IPS DF 19.7 (cell line): ENCODE data around the gene HSD17B7.
"Not testable (repeated sequence)": the region's sequence is repeated elsewhere in the genome, so short reads cannot be mapped to it uniquely, and the experiment has no call there.

ENCODE experiments used
- DNase-seq: peaks from one replicate; pipeline ENCODE4 v3.0.0-alpha.2; 2013; ENCODE audit warnings: low read depth, low spot score

Gene HSD17B7

GRCh38 chr1:162812357-162812756 lies 21.9 kb downstream of the HSD17B7 start:
- DNase-seq: not testable (repeated sequence)

- DNase-seq: not testable (repeated sequence)
Observed at GRCh38 chr1:162818136-162818535, 27.6 kb downstream of the HSD17B7 start.

GRCh38 chr1:162818666-162819065 lies 28.2 kb downstream of the HSD17B7 start:
- not testable (repeated sequence) for DNase-seq

- DNase-seq: peak; percentile 33
Observed at GRCh38 chr1:162822391-162823200, 32.1 kb downstream of the HSD17B7 start.

GRCh38 chr1:162823231-162823630 lies 32.7 kb downstream of the HSD17B7 start:
- DNase-seq: no peak

GRCh38 chr1:162823771-162824525 lies 33.4 kb downstream of the HSD17B7 start:
- no peak for DNase-seq

GRCh38 chr1:162829268-162829667 lies 38.8 kb downstream of the HSD17B7 start:
- DNase-seq: no peak

GRCh38 chr1:162832470-162832869 lies 42.0 kb downstream of the HSD17B7 start:
- DNase-seq: no peak

GRCh38 chr1:162835157-162835899 lies 44.8 kb downstream of the HSD17B7 start:
- no peak for DNase-seq

GRCh38 chr1:162838863-162839262 lies 48.4 kb downstream of the HSD17B7 start:
- no peak for DNase-seq

- no peak for DNase-seq
Observed at GRCh38 chr1:162840250-162840839, 49.8 kb downstream of the HSD17B7 start.

GRCh38 chr1:162844153-162844552 lies 53.7 kb downstream of the HSD17B7 start:
- DNase-seq: no peak

- DNase-seq: no peak
Observed at GRCh38 chr1:162846256-162847212, 56.0 kb downstream of the HSD17B7 start.

GRCh38 chr1:162847839-162848453 lies 57.4 kb downstream of the HSD17B7 start:
- no peak for DNase-seq

- DNase-seq: no peak
Observed at GRCh38 chr1:162849711-162850110, 59.2 kb downstream of the HSD17B7 start.

GRCh38 chr1:162851341-162851740 lies 60.8 kb downstream of the HSD17B7 start:
- DNase-seq: no peak

GRCh38 chr1:162854245-162854882 lies 63.9 kb downstream of the HSD17B7 start:
- no peak for DNase-seq

GRCh38 chr1:162855461-162856150 lies 65.1 kb downstream of the HSD17B7 start:
- DNase-seq: no peak

GRCh38 chr1:162856260-162856659 lies 65.8 kb downstream of the HSD17B7 start:
- no peak for DNase-seq
